Measurements from ENCODE around the gene WDR37. TPM values are rescaled to one million over a fixed set of nuclear protein-coding genes. Genes with fewer than 3 reads are reported as not detected.

The WDR37 gene
- total RNA-seq, 1 experiment from 2014 or later = 14.2 TPM

- Mint-ChIP-seq H3K36me3 (ENCODE audit: insufficient read depth, unreplicated experiment) (peaks cover 12% of the 10 kb centered on the region), H3K4me3 (ENCODE audit: unreplicated experiment) (no peak within 1 kb of the TSS), H3K27me3 (ENCODE audit: insufficient read depth, unreplicated experiment) (no peaks in the 10 kb centered on the region), H3K9me3 (ENCODE audit: unreplicated experiment) (no peaks in the 10 kb centered on the region), H3K27ac (ENCODE audit: low read depth, unreplicated experiment) (no peak within 1 kb of the TSS), H3K4me1 (ENCODE audit: insufficient read depth, unreplicated experiment) (no peaks in the 10 kb centered on the region)
- POLR2A ChIA-PET = interaction anchor here (1.2 kb wide), 1 partner anchor 23 kb away, joined by 7 read pairs; the partner anchor contains the start of gene IDI1
- TF ChIP-seq CTCF (IDR thresholded peaks at IDR 0.05; ENCODE audit: unreplicated experiment) = no peak
- CTCF ChIA-PET = no interaction called here
- no peak for DNase-seq (ENCODE audit: unreplicated experiment)
- intact Hi-C loops (cut with micrococcal nuclease) = no loop called here
- BruUV-seq (replicated peaks) = no TSS peak
These were observed 30.5 kb upstream of the WDR37 start, which contains the start of gene IDI2 for GRCh38 chr10:1025683-1026082. Gene IDI2 (minus strand): TSS chr10:1025859. CDS start chr10:1024723, 1,136 bp downstream.

- no peak for TF ChIP-seq CTCF (IDR thresholded peaks at IDR 0.05; ENCODE audit: unreplicated experiment)
- ChIA-PET POLR2A (interaction anchor here (1.2 kb wide), 1 partner anchor 22 kb away, joined by 7 read pairs; the partner anchor contains the start of gene IDI1), CTCF (no interaction called here)
- no peaks in the 10 kb centered on the region for H3K9me3 Mint-ChIP-seq (ENCODE audit: unreplicated experiment)
- no TSS peak for BruUV-seq (replicated peaks)
- no peak overlapping the region for H3K4me3 Mint-ChIP-seq (ENCODE audit: unreplicated experiment)
- H3K4me1 Mint-ChIP-seq (ENCODE audit: insufficient read depth, unreplicated experiment) = no peaks in the 10 kb centered on the region
- H3K36me3 Mint-ChIP-seq (ENCODE audit: insufficient read depth, unreplicated experiment) = peaks cover 6% of the 10 kb centered on the region
- H3K27ac Mint-ChIP-seq (ENCODE audit: low read depth, unreplicated experiment) = no peak overlapping the region
- no peaks in the 10 kb centered on the region for H3K27me3 Mint-ChIP-seq (ENCODE audit: insufficient read depth, unreplicated experiment)
- intact Hi-C loops (cut with micrococcal nuclease) = no loop called here
- no peak for DNase-seq (ENCODE audit: unreplicated experiment)
These were observed 29.6 kb upstream of the WDR37 start for GRCh38 chr10:1026578-1026977.

GRCh38 chr10:1029838-1030237, 26.3 kb upstream of the WDR37 start:
- DNase-seq (ENCODE audit: unreplicated experiment) = no peak
- Mint-ChIP-seq H3K27ac (ENCODE audit: low read depth, unreplicated experiment) (no peak overlapping the region), H3K4me1 (ENCODE audit: insufficient read depth, unreplicated experiment) (peaks cover 5% of the 10 kb centered on the region), H3K27me3 (ENCODE audit: insufficient read depth, unreplicated experiment) (no peaks in the 10 kb centered on the region), H3K9me3 (ENCODE audit: unreplicated experiment) (no peaks in the 10 kb centered on the region), H3K36me3 (ENCODE audit: insufficient read depth, unreplicated experiment) (no peaks in the 10 kb centered on the region), H3K4me3 (ENCODE audit: unreplicated experiment) (no peak overlapping the region)
- ChIA-PET POLR2A (interaction anchor here (1.6 to 9.2 kb wide), 5 partner anchors 10 to 40 kb away, joined by 3 to 217 read pairs (median 5); partner anchors contain the start of genes IDI1 and WDR37), CTCF (interaction anchor here (0.6 kb wide), 2 partner anchors 46 to 483 kb away, joined by 3 read pairs; no protein-coding TSS in a partner anchor)
- intact Hi-C loops (cut with micrococcal nuclease) = no loop called here
- BruUV-seq (replicated peaks) = no TSS peak
- no peak for TF ChIP-seq CTCF (IDR thresholded peaks at IDR 0.05; ENCODE audit: unreplicated experiment)

- no peak overlapping the region for H3K4me3 Mint-ChIP-seq (ENCODE audit: unreplicated experiment)
- ChIA-PET POLR2A (interaction anchor here (0.8 to 9.2 kb wide), 3 partner anchors 19 to 47 kb away, joined by 4 to 217 read pairs (median 4); partner anchors contain the start of genes GTPBP4, IDI1 and WDR37), CTCF (interaction anchor here (0.8 to 1.1 kb wide), 2 partner anchors 13 to 19 kb away, joined by 3 to 4 read pairs; no protein-coding TSS in a partner anchor)
These were observed 22.6 kb upstream of the WDR37 start for GRCh38 chr10:1033601-1034000.

More at GRCh38 chr10:1033601-1034000, 22.6 kb upstream of the WDR37 start:
- no peak for DNase-seq (ENCODE audit: unreplicated experiment)
- H3K9me3 Mint-ChIP-seq (ENCODE audit: unreplicated experiment) = no peaks in the 10 kb centered on the region
- intact Hi-C loops (cut with micrococcal nuclease) = no loop called here
- peaks cover 19% of the 10 kb centered on the region for H3K4me1 Mint-ChIP-seq (ENCODE audit: insufficient read depth, unreplicated experiment)
- no peaks in the 10 kb centered on the region for H3K27me3 Mint-ChIP-seq (ENCODE audit: insufficient read depth, unreplicated experiment)
- BruUV-seq (replicated peaks) = no TSS peak
- no peak for TF ChIP-seq CTCF (IDR thresholded peaks at IDR 0.05; ENCODE audit: unreplicated experiment)
- no peak overlapping the region for H3K27ac Mint-ChIP-seq (ENCODE audit: low read depth, unreplicated experiment)
- peaks cover 9% of the 10 kb centered on the region for H3K36me3 Mint-ChIP-seq (ENCODE audit: insufficient read depth, unreplicated experiment)

Data from MCF 10A (cell line).